GM12891 (cell line): ENCODE measurements around the gene ZNF862.

Experiments used
- POLR2A ChIP-seq: IDR thresholded peaks from 2 replicates; pipeline ENCODE4 v1.6.1; 2011; ENCODE audit warnings: low read depth, low read length, control low read depth
- POLR2AphosphoS5 ChIP-seq: IDR thresholded peaks from 2 replicates; pipeline ENCODE4 v1.6.1; 2011; ENCODE audit warnings: low read depth, low read length, control low read depth
- POU2F2 ChIP-seq: IDR thresholded peaks from 2 replicates; pipeline ENCODE4 v1.6.1; 2011; ENCODE audit warnings: low read depth, mild to moderate bottlenecking, control low read depth, low read length, moderate library complexity
- SPI1 ChIP-seq: IDR thresholded peaks from 2 replicates; pipeline ENCODE4 v1.6.1; 2011; ENCODE audit warnings: low read depth, low read length, control low read depth
- TAF1 ChIP-seq: IDR thresholded peaks from 2 replicates; pipeline ENCODE4 v1.6.1; 2011; ENCODE audit warnings: low read depth, low read length, control low read depth

DNA sequence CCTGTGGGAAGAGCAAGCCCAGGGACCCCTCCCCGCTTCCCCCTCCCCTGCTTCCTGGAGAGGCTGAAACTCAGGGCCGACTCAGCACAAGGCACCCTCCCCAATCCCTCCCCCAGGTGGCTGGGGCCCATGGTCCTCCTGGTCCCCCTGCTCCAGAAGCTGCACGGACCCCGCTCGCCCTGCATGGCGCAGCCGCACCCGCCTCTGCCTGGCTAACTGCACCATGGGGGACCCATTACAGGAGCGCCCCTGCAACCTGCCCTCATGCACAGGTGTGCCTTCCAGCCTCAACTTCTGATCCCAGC is 19.7 kb upstream of the ZNF862 start:
- no peak for TF ChIP-seq POLR2A
- TF ChIP-seq SPI1: no peak
- TF ChIP-seq POU2F2: no peak
- TF ChIP-seq TAF1: no peak
- no peak for TF ChIP-seq POLR2AphosphoS5
